C4-2B (cell line): Measurements from ENCODE around the gene PYDC2.

ENCODE experiments used
- H3K27ac ChIP-seq: fragments of 450-650 bp; 2 replicates; pipeline ENCODE4 v1.5.1; 2017
- ZFX ChIP-seq: fragments of 450-650 bp; IDR thresholded peaks from 2 replicates; pipeline ENCODE4 v1.6.1; 2017
- TF ChIP-seq, protein P1 (sequence below): fragments of 450-650 bp; conservative IDR thresholded peaks from 2 replicates; pipeline ENCODE4 v1.5.1; 2017; ENCODE audit warnings: mild to moderate bottlenecking

PYDC2 gene

DNA sequence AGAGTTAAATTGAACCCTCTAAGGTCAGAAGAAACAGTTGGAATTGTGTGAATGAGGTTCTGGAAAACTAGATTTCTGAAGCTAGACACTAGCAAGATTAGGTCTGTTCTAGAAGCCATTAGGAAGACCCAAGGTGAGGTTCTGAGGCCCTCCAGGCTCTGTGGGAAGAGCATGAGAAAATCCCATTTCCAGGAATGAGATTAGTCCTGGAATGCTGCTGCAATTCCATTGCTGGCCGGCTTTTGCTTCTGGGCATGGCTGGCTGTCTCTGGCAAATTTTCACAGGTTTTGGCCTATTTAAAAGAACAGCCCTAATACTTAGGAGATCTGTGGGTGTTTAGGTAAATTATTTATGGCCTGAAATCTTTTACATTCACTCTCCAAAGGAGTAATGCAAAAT lies 26.9 kb upstream of the PYDC2 start:
- no peak overlapping the region for H3K27ac ChIP-seq
- TF ChIP-seq, protein P1, sequence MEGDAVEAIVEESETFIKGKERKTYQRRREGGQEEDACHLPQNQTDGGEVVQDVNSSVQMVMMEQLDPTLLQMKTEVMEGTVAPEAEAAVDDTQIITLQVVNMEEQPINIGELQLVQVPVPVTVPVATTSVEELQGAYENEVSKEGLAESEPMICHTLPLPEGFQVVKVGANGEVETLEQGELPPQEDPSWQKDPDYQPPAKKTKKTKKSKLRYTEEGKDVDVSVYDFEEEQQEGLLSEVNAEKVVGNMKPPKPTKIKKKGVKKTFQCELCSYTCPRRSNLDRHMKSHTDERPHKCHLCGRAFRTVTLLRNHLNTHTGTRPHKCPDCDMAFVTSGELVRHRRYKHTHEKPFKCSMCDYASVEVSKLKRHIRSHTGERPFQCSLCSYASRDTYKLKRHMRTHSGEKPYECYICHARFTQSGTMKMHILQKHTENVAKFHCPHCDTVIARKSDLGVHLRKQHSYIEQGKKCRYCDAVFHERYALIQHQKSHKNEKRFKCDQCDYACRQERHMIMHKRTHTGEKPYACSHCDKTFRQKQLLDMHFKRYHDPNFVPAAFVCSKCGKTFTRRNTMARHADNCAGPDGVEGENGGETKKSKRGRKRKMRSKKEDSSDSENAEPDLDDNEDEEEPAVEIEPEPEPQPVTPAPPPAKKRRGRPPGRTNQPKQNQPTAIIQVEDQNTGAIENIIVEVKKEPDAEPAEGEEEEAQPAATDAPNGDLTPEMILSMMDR: no peak
- no peak for TF ChIP-seq ZFX

DNA sequence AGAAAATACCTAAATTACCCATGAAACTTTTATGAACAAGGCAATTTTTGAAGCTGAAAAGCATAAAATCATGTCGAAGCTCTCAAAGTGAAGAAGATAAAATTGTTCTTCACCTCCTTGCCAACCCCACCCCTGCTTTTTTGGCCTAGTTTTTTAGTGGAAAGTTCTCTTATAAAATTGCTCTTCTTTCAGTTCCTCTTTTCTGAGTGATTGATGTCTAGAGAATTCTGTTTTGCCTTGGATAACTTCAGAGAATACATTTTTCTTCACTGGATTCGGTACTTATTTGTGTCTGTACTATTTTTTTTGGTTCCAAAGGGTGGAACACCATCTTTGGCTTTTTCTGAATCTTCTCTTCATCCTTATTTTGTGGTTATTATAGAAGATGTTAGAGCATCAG lies 25.0 kb upstream of the PYDC2 start:
- TF ChIP-seq, protein P1: no peak
- TF ChIP-seq ZFX: no peak
- no peak overlapping the region for H3K27ac ChIP-seq

DNA sequence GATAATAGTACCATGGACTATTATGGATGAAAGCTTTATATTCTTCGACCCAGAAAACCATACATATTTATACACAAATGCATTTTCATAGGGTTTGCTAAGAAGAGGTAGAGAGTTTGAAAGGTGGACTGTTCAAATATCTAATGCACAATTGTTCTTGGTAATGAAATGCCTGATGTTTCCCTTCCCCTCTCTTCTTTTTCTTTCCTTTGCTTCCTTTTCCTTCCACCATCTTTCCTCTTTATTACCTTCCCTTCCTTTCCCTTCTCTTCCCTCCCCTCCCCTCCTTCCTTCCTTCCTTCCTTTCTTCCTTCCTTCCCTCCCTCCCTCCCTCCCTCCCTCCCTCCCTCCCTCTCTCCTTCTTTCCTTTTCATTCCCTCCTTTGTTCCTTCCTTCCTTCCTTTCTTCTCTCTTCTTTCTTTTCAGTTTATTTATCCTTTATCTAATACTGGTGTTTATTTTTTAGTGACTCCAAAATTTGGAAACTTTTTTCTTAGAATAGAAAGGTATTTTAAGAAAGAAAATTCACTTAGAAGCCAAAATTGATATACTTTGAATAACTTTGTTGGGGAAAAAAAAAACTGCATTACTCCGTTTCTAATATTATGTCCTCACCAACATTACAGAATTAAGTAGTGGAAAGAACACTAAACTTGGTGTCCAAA lies 22.7 kb upstream of the PYDC2 start:
- no peak for TF ChIP-seq ZFX
- TF ChIP-seq, protein P1: no peak
- H3K27ac ChIP-seq: no peak overlapping the region

DNA sequence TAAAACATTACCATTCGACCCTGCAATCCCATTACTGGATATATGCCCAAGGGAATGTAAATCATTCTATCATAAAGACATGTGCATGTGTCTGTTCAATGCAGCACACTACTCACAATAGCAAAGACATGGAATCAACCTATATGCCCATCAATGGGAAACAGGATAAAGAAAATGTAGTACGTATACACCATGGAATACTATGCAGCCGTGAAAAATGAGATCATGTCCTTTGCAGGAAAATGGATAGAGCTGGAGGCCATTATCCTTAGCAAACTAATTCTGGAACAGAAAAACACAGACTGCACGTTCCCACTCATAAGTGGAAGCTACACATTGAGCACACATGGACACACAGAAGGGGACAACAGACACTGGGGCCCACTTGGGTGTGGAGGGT lies 20.4 kb upstream of the PYDC2 start:
- TF ChIP-seq, protein P1: no peak
- no peak for TF ChIP-seq ZFX
- no peak overlapping the region for H3K27ac ChIP-seq

DNA sequence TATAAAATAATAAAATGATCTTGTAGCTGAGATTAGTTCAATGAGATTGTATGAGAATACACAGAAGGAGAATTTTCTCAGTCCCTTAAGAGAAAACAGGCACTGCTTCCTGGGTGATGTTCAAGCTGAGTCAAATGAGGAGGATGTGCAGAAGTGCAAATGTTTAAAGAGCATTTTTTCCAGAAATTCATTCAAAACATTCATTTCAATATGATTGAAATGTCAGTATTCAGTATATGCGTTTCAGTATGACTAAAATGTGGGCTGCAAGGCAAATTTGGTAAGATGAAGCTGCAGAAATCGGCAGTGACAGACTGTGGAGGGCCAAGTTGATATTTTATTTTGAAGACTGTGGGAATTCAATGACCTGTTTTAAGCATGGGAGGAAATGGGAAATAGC lies 19.3 kb upstream of the PYDC2 start:
- TF ChIP-seq, protein P1: no peak
- no peak for TF ChIP-seq ZFX
- no peak overlapping the region for H3K27ac ChIP-seq

DNA sequence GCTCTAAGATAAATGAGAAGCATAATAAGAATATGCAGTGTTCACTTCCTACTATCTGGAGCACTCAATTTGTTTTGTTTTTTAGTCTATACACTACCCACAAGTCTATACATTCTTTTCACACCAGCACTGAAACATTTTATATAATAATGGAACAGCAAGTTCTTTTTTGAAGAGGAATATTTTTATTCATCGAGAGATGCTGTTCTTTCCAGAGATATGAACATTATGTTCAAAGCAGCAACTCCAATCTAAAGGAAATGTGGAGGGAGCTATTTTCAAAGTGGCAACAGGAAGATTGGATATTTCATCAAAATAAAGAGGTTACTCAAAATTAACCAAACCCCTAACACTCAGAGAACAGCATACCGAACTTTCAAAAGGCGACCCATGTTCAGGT lies 16.4 kb upstream of the PYDC2 start:
- TF ChIP-seq, protein P1: no peak
- no peak for TF ChIP-seq ZFX
- no peak overlapping the region for H3K27ac ChIP-seq

DNA sequence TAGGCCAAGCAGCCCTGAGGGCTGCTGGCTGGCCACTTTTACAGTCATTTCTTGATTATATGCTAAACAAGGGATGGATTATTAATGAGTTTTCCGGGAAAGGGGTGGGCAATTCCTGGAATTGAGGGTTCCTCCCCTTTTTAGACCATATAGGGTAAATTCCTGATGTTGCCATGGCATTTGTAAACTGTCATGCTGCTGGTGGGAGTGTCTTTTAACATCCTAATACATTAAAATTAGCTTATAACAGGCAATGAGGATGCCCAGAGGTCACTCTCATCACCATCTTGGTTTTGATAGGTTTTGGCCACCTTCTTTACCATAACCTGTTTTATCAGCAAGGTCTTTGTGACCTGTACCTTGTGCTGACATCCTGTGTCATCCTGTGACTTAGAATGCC lies 11.7 kb upstream of the PYDC2 start:
- H3K27ac ChIP-seq: no peak overlapping the region
- TF ChIP-seq, protein P1: no peak
- TF ChIP-seq ZFX: no peak
